ENCODE data around the gene TTLL11.

Gene TTLL11

DNA sequence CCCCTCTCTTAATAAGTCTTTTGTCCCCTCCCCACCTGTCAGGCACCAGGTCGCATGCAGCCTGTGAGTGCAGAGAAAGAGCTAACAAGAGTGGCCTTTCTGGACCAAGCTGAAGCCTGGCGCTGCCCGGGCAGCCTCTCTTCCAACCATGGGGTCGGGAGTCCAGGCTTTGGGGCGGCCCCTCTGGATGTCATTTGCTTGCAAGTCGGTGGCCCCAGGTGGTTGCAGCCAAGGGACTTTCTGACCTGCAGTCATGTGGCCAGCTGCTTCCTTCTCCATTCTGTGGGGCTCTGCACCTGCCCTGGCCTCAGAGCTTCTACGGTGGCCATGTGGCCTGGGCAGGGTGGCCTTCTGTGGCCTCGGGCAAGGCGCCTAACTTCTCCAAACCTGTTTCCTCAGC lies 282.0 kb downstream of the TTLL11 start:
- no peak overlapping the region for H3K4me3 ChIP-seq (ENCODE audit: low read depth, low read length)
- TF ChIP-seq, protein P1, sequence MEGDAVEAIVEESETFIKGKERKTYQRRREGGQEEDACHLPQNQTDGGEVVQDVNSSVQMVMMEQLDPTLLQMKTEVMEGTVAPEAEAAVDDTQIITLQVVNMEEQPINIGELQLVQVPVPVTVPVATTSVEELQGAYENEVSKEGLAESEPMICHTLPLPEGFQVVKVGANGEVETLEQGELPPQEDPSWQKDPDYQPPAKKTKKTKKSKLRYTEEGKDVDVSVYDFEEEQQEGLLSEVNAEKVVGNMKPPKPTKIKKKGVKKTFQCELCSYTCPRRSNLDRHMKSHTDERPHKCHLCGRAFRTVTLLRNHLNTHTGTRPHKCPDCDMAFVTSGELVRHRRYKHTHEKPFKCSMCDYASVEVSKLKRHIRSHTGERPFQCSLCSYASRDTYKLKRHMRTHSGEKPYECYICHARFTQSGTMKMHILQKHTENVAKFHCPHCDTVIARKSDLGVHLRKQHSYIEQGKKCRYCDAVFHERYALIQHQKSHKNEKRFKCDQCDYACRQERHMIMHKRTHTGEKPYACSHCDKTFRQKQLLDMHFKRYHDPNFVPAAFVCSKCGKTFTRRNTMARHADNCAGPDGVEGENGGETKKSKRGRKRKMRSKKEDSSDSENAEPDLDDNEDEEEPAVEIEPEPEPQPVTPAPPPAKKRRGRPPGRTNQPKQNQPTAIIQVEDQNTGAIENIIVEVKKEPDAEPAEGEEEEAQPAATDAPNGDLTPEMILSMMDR (IDR thresholded peaks at IDR 0.05; ENCODE audit: low read depth, low read length, missing control alignments) = no peak
- DNase-seq (ENCODE audit: low read depth) = no peak

DNA sequence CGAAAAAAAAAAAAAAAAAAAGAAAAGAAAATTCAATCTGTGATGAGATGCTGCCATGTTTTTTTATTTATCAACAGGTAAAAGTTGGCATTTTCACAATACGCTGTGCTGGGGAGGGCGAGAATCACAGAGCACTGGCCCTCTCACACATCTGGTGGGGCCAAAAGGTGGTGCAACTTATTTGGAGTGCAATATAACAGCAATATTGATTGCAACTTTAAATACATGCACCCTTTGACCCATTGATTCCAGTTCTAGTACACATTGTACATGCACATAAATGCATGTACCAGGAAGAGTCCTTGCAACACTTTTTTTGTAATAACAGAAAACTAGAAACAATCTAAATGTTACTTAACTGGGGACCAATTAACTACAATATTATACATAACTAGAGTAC lies 282.6 kb downstream of the TTLL11 start:
- no peak for DNase-seq (ENCODE audit: low read depth)
- no peak overlapping the region for H3K4me3 ChIP-seq (ENCODE audit: low read depth, low read length)
- TF ChIP-seq, protein P1 (IDR thresholded peaks at IDR 0.05; ENCODE audit: low read depth, low read length, missing control alignments) = no peak

DNA sequence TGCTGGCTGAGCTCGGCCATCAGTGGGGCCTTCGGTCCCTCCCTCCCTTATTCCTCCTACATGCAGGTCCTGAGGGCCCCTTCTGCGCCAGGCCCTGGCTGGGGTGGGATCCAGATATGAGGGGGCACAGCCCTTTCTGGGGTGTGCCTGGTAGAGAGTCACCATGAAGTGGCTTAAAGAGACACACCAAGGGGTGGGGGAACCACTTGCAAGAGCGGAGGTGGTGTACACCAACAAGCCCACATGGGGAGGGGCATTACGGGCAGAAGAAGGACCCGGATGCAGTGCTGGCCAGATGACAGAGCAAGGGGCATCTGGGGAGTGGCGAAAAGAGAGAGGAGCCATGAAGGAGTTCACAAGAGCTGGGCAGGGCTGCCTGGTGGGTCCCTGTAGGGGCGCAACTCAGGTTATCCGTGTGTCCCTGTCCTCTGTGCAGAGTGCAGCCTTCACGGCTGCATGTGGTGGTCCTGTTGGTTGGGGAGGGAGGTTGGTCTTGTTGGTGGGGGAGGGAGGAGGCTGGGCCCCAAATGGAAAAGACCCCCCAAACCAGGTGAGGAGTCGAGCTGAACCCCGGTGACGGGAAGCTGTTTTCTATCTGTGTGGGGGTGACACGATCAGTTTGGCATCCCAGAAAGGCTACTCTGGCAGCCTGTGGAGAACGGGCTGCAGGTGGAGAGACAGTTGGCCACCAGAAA lies 283.6 kb downstream of the TTLL11 start:
- no peak for DNase-seq (ENCODE audit: low read depth)

DNA sequence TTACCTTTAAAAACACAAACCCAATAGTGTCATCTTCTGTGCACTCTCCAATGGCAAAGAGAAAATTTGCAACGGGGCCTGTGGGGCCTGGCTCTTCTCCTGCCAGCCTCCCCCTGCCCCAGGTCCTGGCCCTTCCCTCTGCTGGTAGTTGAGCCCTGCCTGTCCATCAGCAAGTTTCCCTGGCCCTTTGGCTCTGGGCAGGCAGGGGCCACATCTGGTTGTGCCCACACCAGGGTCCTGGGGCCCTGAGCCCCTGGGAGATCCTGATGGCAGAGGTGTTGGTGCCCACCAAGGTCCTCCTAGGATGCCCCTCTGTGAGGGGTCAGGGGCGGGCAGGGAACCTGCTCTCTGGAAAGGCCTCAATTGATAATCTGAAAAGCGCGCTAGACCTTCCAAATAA lies 284.3 kb downstream of the TTLL11 start:
- DNase-seq (ENCODE audit: low read depth) = no peak
- TF ChIP-seq, protein P1 (IDR thresholded peaks at IDR 0.05; ENCODE audit: low read depth, low read length, missing control alignments) = no peak
- no peak overlapping the region for H3K4me3 ChIP-seq (ENCODE audit: low read depth, low read length)

More for the DNA sequence above, 283.6 kb downstream of the TTLL11 start:
- H3K4me3 ChIP-seq (ENCODE audit: low read depth, low read length) = no peak overlapping the region
- TF ChIP-seq, protein P1 (IDR thresholded peaks at IDR 0.05; ENCODE audit: low read depth, low read length, missing control alignments) = no peak

DNA sequence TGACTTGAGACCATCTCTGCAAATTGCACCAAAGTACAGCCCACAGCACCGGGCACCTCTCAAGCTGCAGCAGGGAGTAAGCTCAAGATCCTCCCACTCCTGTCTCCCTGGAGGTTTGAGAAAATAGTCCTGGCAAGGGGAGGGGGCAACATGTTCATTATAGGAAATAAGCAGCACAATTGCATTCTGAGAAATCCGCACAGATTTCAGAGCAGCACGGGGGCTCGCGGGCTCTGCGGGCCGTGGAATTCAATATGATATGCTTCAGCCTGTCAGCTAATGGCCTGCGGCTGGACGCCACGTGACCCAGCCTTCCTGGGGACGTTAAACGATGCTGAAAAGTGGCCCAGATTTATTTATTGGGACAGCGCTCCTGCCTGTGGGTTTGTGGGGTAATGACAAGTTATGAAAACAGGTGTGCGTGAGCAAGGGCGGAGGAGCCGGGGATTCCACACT lies 285.3 kb downstream of the TTLL11 start:
- TF ChIP-seq, protein P1 (IDR thresholded peaks at IDR 0.05; ENCODE audit: low read depth, low read length, missing control alignments) = no peak
- H3K4me3 ChIP-seq (ENCODE audit: low read depth, low read length) = no peak overlapping the region
- no peak for DNase-seq (ENCODE audit: low read depth)

DNA sequence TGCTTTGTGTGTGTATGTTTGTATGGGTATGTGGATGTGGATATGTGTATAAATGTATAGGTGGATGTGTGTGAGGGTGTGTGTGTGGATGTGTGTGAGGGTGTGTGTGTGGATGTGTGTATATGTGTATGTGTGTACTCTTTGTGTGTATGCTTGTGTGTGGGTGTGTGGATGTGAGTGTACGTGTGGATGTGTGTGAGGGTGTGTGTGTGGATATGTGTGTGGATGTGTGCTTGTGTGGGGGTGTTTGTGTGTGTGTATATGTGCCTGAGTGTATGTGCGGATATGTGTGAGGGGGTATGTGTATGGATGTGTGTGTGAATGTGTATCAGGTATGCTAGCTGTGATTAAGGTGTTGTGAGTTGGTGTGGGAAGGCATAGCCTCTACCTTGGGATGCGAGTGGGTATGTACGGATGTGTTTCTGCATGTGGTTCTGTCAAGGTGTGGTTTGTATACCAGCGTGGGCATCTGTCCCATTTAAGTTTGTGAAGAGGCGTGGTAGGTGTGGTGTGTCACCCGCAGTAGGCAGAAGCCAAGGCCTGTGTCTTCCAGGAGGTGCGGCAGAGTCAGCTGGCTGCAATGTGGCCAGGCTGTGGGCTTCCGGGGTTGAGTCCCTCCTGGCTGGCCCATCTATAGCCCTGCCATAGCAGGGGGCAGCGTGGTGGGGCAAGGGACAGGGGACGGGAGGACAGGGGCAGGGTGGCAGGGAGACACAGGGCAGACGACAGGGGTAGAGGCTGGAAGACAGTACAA lies 285.9 kb downstream of the TTLL11 start:
- no peak for DNase-seq (ENCODE audit: low read depth)
- TF ChIP-seq, protein P1 (IDR thresholded peaks at IDR 0.05; ENCODE audit: low read depth, low read length, missing control alignments) = no peak
- no peak overlapping the region for H3K4me3 ChIP-seq (ENCODE audit: low read depth, low read length)

All from GM12864 (cell line).